GM19468 (cell line): ENCODE results near the gene CCDC77.

Experiments used
- ATAC-seq: cut with Tn5 transposase; IDR thresholded peaks from one replicate; pipeline ENCODE4 v1.9.1; 2021; ENCODE audit warnings: mild to moderate bottlenecking, moderate library complexity, moderate number of reproducible peaks; ENCODE audit not compliant: unreplicated experiment; ENCODE audit errors: extremely low read depth

Gene CCDC77

DNA sequence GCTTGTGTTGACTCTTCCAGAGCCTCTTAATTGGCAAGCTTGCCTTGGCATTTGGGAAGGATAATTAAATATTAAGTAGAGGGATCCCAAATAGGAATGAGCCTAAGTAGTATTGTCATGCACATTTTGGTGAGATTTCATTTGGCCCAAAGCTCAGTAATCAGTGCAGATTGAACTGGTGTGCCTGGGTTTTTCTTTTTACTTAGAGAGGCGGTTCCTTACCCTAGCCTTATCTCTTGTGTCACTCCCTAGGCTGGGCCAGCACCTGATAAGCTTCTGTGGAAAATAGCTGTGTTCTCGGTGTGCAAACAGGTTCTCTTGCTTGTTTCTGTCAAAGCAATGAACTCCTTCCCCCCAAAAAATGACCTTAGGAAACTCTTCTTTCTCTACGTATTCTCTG is 49.0 kb downstream of the CCDC77 start:
- no peak for ATAC-seq

- ATAC-seq: no peak
These were observed 51.3 kb downstream of the CCDC77 start for GRCh38 chr12:452667-453210.

DNA sequence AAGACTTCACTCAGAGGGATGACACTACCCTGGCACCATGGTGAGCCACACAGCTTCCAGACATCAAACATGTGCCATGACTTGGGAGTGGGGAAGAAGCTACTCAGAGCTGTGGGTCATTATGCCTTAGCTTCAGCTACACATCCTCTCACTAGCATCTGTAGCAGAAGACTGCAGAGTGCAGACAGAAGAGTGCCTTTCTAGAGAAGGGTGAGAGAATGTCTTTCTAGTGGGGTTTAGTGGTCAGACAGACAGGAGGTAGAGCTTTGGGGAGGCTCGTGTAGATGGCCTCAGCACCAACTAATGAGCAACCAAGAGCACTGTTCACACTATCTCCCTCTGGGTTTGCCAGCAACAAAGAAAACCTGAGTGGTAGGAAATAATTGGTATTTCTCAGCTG is 53.4 kb downstream of the CCDC77 start:
- ATAC-seq: no peak

DNA sequence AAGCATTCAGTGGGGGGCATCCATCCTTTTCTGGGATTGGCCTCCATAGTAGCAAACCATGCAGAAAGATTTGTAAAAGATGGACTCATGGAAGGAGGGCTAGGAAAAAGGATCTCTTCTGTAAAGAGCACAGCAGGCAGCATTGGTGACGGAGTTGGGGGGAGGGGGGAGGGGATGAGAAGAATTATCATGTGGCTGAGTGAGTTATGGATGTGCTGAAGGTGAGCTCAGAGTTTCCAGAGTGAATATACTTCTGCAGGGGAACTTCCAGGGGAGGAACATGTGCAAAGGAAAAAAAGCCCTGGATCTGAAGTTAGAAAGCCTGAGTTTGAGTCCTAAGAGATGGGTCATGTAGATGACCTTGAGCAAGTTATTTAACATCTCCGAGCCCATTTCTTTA is 54.4 kb downstream of the CCDC77 start:
- ATAC-seq: no peak

DNA sequence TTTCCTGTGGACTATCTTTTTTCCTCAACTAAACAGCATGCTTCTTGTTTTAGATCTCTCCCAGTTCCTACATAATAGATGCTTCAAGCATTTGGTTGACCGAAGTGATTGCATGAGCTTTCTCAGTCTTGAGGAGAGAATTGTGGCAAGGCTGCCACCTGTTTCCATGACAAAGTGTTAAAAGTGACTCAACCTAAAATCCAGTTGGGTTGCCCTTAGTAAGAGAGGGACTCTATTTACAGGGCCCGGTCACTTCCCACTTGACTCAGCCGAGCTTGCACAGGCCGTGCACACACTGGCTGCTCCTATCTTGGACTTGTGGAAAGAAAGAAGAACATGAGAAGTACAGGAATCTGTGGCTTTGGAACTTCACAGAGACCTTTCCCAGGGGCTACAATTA is 56.2 kb downstream of the CCDC77 start:
- ATAC-seq: no peak

DNA sequence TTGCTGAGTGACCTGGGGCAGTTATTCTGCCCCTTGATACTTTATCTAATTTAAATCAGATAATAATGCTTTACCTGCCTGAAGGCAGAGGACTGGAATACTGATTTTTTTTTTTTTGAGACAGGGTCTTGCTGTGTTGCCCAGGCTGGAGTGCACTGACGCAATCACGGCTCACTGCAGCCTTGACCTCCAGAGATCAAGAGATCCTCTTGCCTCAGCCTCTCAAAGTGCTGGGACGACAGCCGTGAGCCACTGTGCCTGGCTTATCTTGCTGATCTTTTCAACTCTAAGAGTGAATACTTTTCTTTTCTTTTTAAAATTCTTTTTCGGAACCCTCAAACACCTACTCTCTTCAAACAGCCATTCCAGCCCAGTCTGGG is 57.6 kb downstream of the CCDC77 start:
- ATAC-seq: no peak

GRCh38 chr12:459430-460258 is 58.2 kb downstream of the CCDC77 start, which contains the start of gene B4GALNT3:
Gene B4GALNT3, plus strand, starts transcription at chr12:459939. Its CDS starts 438 bp downstream, at chr12:460377.
- no peak for ATAC-seq

- no peak for ATAC-seq
These were observed 59.1 kb downstream of the CCDC77 start for GRCh38 chr12:460261-461230.

GRCh38 chr12:461425-461824 is 60.0 kb downstream of the CCDC77 start:
- no peak for ATAC-seq

DNA sequence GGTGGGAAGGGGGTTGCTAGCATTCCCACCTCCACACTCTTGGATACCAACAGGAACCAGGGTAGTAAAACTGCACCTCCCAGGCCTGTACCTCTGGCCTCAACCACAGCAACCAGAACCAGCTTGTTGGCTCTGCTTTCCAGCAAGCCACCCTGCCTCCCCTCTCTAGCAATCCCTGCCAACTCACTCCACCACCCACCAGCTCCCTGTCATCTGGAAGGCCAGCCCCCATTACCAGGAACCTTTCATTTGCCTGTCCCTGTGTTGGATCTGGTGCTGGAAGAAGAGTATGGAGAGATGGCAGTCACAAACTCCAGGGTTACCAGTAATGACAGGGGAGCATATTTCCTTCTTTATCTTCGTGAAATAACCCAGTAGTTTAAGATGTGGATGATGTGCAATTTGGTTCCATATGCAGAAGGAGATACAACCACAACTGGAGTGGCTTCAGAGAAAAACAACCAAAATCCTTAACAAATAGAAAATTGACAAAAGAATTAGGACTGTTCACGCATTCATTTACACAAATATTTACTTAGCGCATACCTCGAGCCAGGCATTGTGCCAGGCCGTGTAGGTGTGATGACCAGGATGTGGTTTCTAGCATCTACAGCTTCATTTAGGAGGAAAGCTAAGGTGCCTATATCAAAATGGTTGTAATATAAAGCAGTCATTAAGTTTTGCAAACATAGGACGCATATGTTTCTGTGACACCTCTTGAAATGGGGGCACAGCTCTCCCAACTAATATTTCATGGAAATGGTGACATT is 61.7 kb downstream of the CCDC77 start:
- no peak for ATAC-seq

- ATAC-seq: no peak
These were observed 63.2 kb downstream of the CCDC77 start for GRCh38 chr12:464484-465267.

GRCh38 chr12:466039-466438 is 64.6 kb downstream of the CCDC77 start:
- no peak for ATAC-seq

GRCh38 chr12:466762-467161 is 65.3 kb downstream of the CCDC77 start:
- ATAC-seq: no peak

- ATAC-seq: no peak
These were observed 66.1 kb downstream of the CCDC77 start for GRCh38 chr12:467591-467990.

- ATAC-seq: no peak
These were observed 67.4 kb downstream of the CCDC77 start for GRCh38 chr12:468671-469389.

GRCh38 chr12:470133-470532 is 68.7 kb downstream of the CCDC77 start:
- no peak for ATAC-seq

DNA sequence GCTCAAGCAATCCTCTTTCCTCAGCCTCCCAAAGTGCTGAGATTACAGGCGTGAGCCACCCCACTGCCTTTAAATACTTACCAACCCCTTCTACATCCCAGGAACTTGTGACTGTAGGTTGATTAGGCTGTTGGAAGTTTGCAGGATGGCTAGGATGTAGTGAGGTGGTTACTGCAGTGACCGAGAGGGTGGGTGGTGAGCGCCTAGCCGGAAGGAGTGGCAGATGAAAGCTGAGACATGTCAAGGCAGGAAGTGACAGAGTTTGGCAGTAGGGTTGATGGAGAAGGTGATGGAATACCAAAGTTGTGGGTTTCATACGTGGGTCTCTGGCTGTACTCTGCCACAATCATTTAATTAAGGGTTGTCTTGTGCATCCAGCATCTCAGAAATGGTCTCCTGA is 71.8 kb downstream of the CCDC77 start:
- no peak for ATAC-seq

DNA sequence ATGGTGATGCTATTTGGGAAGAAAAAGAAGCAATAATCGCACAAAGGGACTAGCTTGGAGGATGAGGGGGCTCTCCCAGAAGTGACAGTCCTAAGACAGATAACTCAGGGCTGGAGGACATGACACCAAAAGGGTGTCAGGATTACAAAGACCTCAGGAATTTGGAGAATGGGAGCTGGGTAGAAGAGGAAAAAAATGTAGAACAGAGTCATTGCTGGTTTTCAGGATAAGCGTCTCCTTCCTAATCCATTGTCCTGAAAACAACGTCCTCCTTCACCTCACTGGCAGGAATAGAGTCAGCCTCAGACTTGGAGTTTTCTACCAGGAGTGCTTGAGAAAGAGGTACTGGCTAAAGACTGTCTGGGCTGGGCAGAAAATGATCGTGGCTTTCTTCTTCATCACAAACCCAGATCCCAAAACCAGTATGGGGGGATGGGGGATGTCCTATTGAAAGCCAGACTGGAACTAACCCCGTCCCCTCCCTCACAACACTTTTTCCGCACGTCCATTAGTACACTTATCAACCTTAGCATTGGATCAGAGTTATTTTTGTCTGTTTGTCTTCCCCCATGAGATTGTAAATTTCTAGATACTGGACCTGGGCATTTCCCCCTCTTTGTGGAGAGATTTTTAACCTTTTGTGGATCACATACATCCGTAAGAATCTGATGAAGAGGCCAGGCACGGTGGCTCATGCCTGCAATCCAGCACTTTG is 72.6 kb downstream of the CCDC77 start:
- no peak for ATAC-seq
